Stimulated activated CD8-positive, alpha-beta memory T cell treated with anti-CD3 and anti-CD28 coated beads, Interleukin-7, amount 100 ng/mL, for 1 hour (primary cell): Measurements from ENCODE around the gene GAK.

Experiments
- DNase-seq, 2 donors: peaks; one replicate each; pipeline ENCODE4 v3.0.0-alpha.2; 2020; ENCODE audit warnings: low read depth in 2 of 2

Gene GAK

DNA sequence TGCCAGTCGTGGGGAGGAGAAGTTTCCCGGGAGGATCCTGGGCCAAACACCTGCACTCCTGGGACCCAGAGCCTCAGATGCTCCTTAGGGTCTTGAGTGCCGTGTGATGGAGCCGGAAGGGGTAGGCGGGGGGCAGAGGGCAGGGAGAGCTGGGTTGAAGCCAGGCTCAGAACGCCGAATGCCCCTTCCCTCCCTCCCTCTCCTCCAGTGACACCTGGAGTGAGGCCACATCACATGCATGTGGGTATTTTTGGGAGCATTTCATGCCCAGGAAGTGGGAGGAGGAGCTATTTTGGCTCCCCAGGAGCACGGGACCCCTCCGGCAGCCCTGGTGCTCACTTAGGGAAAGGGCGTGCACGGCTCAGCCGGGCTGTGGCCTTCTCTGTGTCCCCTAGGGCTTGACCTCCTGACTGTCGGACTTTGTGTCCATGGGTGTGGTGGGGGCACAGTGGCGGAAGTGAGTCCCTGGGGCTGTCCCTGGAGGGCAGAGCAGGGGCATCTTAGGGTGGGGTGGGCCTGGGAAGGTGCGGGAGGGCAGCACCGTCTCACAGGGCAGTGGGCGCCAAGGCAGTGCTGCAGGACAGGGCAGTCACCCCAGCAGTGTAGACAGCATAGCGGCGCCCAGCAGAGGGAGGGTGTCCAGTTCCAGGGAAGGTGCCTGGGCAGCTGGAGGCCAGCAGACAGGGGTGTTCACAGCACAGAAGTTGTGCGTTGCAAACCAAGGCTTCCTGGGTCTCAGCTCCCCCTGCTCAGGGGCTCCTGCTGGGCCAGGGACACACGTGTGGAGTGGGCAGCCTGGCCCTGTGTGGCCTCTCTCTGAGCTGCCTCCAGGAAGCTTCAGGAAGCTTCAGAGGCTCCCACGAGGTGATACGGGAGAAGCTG, 101.3 kb downstream of the GAK start:
- DNase-seq, result no peak

DNA sequence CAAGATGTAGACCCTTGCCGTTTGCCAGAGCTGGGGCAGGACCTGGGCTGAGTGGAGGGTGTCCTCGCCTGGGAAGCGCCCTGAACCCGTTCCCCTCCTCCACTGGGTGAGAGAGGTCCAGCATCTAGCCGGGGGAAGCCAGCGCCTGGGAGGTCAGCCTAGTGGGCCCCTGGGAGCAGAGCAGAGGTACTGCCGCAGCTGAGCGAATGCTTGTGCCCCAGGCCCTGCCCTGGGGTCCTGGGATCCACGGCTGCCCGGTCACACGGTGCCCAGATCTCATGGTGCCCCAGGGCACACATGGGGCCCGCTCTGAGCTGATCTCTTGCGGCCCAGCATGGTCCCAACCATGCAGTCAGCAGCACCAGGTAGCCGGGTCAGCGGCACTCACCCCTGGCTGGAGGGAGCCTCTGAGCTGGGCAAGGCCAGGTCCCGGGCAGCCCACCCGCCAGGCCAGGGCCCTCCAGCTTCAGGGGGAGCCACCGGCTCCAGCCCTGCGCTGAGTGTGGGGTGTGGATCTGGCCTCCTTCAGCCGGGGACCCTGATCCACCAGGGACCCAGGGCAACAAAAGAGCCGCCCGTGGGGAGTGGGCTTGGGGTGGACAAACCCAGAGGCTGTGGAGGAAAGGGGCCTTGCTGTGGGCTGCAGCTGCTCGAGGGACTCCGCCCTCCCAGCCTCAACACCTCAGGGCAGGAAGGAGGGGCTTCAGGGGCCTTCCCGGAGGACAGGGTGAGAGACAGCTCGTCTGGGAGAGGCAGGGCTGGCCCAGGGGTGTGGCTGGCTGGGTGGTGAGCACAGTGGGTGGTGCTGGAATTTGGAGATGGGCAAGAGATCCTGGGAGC, 102.1 kb downstream of the GAK start:
- no peak for DNase-seq

DNA sequence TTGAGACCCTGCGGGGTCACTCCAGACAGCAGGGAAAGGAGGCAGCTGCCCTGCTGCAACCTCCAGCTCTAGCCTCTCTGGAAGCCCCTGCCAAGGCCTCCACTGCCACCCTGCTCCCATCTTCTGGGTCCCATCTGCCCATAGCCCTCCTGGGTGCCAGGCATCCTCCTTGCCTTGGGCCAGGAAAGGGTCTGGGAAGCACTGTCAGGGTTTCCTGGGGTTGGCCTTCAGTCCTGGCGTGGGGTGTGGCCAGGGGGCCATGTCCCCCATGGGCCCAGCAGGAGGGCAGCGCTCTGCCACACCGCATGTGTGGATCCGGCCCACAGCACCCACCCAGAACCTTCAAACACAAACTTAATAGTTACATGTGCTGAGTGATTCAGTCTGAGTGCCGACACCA, 102.8 kb downstream of the GAK start:
- no peak for DNase-seq

DNA sequence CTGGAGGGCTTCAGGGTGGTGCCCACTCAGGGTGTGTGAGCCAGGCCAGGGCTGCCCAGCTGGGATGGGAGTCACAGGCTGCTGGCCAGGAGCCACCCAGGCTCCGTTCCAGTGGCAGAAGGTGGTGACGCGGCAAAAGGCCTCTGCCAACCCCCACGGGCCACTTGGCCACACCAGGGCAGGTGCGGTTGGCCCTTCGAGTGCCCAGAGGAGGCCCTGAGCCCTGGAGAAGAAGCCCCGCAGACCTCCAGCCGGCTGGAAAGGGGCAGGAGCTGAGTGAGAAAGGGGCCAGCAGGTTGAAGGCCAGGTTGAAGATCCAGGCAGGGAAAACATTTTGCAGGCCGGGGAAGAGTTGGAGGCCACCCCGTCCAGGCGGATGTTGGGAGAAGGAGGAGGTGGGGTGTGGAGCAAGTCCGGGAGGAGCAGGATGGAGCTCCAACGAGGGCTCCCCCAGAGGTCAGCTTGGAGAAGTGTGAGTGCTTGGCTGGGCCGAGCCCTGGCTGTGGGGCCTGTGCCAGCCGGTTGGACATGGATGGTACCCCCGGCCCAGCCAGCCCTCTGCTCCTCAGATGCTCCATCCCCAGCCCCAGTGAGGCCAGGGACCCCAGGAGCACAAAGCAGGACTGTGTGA, 103.4 kb downstream of the GAK start:
- no peak for DNase-seq

DNA sequence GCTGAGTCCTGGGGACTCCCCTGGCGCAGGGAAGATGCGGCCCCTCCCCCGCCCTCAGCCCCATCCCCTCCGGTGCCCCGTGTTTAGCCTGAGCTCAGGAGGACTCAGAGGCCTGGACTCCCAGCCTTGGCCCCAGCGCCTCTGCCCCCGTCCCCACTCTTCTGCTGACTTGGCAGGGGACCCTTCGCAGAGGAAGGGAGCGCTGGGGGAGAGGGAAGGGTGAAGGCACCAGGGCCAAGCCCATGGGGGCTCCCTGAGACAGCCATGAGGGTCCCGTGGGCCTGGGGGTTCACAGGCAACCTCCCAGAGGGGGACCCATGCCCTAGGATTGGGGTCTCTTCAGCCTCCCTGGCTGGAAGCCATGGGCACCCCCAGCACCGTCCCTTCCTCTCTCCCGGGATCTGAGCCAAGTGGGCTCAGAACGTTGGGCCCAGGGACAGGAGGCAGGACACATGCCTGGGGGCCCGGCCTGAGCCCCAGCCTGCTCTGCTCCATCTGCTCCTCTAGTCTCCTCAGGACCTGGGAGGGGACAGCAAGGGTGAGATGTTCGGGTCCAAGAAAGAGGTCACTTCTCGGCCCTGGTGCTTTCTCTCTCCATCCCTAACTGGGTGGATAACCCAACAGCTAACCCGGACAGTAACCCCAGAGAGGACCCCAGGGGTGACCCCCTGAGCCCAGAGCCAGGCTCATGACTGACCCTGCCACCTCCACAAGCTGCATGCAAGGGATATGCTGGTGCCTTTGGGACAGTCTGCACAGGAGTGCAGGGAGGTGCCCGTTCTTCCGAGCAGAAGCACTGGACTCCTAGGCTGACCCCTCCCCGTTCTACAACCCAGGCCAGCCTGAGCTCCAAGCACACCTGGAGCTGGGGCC, 104.7 kb downstream of the GAK start:
- DNase-seq, result no peak

DNA sequence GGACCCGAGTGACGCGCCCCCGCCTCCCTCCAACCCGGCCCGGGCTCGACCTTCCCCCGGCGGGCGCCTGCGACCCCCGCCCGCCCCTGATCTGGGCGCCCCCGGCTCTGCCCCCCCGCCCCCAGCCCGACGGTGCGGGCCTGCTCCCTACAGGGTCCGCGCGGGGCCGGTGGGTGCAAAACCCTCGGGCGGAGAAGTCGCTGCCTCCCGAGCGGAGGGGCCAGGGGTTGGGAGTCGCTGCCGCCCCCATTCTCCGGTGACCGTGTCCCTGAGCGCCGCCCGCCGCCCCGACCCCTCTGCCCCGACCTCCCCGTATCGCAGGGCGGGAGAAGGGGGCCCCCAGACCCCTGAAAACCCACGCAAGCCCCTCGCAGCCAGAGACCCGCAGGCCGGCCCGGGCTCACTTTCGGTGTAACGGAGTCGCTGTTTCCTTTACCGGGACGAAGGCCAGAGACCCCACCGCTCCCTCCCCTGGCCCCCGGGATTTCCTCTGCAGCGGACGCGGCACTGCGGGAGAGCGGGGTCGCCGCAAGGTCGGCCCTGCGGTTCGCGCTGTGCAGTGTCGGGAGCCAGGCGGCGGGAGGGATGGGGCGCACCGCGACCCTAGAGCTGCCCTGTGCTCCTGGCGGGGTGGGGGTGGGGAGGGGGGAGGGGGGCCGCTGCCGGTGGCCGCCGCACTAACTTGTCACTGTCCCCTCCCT, 105.5 kb downstream of the GAK start:
- no peak for DNase-seq

DNA sequence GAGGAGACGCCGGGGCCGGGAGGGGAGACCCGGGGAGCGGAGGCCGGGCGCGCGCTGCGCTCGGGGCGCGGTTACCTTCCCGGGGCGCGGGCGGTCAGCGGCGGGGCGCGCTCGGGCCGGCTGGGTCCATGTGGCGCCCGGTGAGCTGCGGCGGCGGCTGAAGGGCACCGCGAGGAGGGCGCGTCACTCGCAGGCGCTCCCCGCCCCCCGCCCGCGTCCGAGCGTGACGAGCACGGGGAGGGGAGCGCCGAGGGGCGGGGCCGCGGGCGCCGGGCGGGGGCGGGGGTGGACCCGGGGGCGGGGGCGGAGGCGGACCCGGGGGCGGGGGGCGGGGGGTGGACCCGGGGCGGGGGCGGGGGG, 106.2 kb downstream of the GAK start, which contains the start of gene CPLX1:
Gene CPLX1 (minus strand): TSS at position 159 of the 360 bp plus-strand sequence. CDS start 1,607 bp downstream, outside the sequence.
- DNase-seq, result no peak

DNA sequence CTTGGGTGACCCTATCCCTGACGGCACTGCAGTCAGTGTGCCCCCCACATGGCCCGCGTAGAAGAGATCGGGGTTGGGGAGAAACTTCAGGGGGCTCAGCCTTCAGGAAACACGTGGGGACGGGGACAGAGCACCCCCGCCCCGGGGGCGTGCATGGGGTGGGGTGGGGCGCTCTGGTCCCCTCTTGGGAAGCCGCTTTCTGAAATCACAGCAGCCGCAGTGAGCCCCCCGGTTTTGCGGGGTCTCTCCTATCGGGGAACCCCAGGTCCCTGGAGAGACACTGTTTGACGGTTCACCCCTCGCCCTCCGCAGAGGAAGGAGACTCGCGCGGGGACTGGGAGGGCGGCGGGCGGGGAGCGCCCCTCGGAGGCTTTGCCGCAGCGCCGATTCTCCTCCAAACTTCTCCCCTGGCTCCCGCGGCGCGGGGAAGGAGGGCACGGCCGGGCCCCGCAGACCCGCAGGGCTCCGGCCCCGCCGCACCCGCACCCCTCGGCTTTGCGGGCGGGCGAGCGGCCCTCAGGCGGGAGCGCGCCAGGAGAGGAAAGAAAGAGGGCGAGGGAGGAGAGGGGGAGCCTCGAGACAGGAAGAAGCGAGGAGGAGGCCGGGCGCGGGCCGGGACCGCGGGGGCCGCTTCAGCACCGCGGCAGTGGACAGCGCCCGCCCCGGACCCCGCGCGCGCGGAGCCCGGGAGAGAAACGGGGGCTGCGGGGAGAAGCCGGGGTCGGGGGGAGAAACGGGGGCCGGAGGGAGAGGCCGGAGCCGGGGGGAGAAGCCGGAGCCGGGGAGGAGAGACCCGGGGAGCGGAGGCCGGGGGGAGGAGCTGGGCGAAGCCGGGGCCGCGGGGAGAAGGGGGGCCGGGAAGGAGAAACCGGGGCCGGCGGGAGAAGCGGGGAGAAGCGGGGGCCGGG, 106.8 kb downstream of the GAK start:
- DNase-seq, result peak in 1 of 2 donors; percentile 3

DNA sequence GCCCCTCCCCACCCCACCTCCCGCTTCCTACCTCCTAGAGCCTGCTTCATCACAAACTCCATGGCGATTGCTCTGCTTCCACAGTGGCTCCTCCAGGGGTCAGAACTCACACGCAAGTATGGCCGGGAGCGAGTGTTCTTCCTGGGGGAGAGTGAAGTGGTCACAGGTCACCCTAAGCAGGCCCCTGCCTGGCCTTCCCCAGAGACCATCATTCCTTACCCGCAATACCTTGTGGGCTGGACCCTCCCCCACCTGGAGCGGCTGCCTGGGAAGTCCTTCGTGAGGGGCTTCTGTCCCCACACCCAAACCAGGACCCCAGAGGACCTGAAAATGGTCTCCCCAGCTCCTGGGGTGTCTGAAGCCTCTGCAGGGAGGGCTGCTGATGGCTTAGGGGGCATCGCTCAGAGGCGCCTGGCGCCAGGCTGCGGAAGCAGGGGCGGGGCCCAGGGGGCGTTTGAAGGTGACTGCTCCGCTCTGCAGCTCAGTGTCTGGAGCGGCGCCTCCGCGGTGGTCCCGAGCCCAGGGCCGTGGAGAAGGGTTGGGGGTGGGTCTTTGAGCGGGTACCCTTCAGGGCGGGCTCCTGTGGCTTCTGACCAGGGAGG, 107.6 kb downstream of the GAK start:
- no peak for DNase-seq

DNA sequence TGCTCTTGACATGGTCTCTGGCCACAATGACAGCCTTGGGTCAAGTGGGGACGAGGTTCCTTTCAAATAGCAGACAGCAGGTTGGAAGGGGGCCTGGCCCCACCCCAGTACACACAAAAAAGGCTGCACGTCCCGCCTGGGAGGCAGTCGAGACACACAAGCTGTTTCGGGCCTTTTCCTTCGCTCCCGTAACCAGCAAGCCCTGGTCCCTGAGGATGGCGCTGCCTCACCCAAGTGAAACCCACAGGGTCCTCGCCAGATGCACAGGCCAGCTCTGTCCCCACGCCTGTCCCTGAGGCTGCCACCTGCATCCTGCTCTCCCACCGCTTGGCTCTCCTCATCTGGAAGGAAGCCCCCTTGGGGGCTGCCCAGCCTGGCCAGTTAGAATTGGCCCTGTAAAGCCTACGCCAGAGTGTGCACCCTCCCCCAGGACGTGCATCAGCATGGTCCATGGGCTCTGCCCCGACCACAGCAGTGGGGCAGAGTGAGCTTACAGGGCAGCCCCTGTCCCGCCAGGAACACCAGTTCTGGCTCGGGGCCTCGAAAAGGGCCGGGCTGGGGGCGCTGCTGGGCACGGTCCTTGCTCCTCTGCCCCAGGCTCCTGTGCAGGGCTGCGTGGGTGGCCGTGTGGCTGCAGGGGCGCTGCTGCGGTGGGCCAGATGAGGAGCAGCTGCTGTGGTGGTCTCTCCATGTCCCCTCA, 108.2 kb downstream of the GAK start:
- no peak for DNase-seq

DNA sequence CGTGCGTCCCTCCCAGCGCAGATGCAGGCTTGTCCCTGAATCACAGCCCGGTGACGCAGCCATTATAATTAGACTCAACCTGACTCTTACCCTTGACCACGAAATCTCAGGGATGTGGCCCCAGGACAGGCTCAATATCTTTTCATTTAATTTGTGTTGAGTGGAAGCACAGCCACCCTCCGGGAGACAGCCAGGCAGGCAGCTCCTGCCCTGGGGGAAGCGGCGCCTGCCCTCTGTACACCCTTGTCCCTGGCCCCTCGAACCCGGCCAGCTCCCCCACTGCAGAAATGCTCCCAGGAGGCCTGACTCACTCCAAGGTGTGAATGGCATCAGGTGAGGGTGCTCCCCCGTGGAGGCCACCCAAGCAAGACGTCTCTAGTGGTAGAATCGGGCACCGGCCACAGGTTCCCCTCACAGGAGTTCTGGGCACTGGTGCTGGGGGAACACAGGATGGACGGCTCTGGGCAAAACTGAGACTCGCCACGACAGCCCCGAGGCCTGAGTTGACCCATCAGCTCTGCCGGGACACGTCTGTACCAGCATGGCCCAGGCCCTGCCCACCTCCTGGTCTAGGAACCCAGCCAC, 108.8 kb downstream of the GAK start:
- no peak for DNase-seq

DNA sequence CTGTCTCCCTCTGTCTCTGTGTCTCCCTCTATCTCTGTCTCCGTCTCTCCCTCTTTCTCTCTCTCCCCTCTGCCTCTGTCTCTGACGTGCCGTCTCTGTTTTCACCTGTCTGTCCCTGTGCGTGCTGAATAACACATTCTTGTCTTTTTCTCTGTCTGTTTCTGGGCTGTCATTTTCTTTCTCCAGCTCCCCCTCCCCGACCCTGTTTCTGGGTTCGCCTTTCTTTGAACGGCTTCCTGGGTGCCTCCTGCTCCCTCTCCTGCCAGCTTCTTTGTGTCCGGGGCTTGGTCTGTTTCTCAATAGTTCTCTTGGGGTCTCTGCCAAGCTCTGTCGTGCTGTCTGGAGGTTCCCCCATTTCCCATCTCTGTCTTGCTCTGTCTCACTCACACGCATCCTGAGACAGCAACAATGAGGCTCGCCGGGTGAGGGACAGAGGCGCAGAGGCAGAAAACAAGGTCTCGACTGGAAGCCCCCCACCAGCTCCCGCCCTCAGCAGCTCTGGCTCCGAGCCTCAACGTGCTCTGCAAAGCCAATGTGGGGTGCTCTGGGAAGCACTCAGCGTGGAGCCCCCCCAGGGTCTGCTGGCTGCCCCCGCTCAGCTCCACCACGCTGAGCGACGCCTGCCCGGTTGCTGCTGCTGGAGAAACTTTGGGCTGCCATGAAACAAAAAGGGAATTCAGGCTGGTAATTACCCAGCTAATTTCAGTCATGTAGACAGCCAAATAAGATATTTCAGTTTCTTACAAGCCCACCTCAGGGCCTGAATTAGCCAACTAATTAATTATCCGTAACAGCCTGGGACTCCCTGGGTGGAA, 109.5 kb downstream of the GAK start:
- DNase-seq, result no peak

DNA sequence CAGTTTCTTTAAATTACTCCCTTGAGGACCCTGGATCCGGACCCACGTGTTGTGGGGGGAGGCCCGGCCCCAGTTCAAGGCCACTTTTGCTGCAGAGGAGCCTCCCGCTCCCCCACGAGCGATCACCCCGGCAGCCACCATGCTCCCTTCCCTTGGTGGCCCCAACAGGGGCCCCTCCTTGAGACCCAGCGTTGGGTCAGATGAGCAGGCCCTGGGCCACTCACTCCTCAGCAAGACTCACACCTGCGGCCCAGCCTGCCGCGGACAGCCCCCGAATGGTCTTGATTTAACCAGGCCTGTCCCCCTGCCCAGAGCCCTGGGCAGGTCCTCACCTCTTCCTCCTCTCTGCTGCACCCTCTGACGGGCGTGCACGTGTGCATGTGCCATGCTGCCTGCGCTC, 110.5 kb downstream of the GAK start:
- no peak for DNase-seq

DNA sequence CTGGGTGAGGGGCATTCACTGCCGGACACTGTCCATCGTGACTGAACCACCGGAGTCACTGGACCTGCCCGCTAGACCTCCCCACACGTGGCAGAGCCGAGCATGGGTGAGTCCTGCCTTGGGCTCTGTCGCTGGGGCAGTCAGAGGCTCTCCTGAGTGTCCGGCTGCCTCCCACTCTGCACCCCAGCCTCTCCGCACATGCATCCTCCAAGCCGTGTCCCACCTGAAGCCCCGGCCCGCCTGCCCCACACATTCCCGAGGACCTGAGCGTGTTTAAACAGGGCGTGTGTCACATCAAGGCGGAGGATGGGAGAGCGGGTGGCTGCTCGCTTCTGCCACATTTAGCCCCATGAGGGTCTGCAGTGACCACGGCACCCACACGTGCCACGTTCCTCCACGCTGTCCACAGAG, 110.9 kb downstream of the GAK start:
- no peak for DNase-seq

DNA sequence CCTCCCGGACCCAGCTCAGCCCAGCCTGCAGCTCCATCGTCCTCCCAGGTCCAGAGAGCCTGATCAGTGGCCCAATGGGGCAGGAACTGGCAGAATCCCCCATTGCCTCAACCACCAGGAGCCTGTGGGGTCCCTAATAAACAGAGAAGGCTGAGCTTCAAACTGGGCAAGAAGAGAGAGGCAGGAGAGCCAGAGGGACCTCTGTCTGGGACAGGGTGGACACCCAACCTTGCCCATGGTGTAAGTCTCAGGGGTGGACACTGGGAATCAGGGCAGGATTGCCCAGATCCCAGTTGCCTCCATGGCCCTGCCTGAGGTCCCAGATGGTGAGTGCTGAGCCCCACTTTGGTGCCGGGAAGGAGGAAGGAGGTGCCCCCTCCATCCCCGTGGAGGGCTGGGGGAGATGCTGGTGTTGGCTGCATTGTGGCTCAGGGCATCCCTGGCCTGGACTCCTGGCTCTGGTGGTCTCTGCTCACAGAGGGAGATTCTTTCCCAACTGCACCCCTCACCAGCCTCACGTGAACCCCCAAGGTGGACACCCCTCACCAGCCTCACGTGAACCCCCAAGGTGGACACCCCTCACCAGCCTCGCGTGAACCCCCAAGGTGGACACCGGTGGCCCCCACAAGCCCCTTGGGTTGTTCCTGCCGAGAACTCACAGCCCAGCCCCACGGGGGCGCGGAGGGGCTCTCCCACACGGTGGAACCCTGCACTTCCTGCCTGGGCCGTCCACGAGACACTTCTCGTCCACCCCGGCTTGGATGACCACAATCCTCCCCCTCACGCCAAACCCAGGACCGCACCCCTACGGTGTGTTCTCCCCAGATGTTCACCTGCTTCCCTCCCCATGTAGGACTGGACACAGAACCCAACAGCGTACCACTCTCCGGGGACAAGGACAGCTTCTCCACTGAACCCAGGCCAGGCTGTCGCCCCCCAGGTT, 111.6 kb downstream of the GAK start:
- no peak for DNase-seq
